Kidney capillary endothelial cell (primary cell): ENCODE measurements around the gene SEMA3A.
"Not testable (repeated sequence)": the region's sequence is repeated elsewhere in the genome, so short reads cannot be mapped to it uniquely, and the experiment has no call there.

ENCODE experiments used
- DNase-seq: peaks from one replicate; pipeline ENCODE4 v3.0.0-alpha.2; 2018; ENCODE audit warnings: low spot score

Gene SEMA3A

DNA sequence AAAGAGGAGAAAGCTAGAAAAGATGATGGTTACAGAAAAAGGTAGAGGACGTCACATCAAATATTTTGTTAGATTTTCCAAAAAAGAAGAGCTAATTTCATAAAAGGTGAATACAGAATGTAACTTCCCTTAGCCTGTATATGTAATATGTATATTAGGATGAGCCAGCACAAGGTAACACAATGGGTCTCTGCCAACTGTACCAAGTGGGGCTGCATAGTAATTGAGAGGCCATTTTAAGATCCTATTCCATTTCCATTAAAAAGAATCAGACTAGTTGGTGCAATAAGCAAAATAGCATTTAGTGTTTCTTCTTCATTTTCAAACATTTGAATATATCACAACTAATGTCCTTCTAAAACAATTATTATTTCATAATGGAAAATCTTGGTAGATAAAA, 134.6 kb downstream of the SEMA3A start:
- DNase-seq, result no peak

DNA sequence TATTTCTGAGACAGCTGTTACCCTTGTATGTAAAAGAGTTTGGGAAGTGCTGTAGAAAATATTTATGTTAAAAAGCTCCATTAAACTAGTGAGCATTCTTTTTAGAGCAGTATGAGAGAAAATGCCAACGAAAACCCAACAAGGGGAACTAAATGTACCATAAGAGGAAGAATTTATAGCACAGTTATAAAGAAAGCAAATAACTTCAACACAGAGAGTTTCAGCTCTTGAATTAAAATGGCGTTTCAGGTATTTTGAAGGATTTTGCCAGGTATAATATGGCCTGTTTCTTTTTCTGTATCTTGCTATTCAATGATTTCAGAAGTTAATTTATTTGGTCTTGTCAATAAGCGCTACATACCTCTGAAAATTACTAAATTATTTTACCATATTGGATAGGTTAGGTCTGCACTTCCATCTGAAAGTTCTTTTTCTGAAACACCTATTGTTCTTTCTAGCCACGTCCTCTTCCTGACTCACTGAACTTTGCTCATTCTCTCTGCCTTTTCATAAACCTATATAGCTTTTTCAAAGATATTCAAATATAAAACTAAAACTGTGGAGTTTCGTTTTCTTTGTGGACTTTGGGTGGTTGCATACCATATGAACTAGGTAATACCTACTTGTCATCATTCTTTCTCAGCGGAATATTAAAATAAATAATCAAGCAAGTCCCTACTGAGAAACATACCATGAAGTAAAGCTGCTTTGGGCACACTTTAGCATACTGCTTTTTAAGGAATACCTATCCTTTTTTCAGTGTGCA, 136.1 kb downstream of the SEMA3A start:
- DNase-seq, result no peak

GRCh38 chr7:84057576-84057975, 137.0 kb downstream of the SEMA3A start:
- no peak for DNase-seq

- no peak for DNase-seq
Measured at GRCh38 chr7:84055904-84056605, 138.5 kb downstream of the SEMA3A start.

GRCh38 chr7:84055199-84055598, 139.4 kb downstream of the SEMA3A start:
- DNase-seq, result not testable (repeated sequence)

- DNase-seq, result no peak
Measured at GRCh38 chr7:84049071-84049836, 145.3 kb downstream of the SEMA3A start.

- DNase-seq, result no peak
Measured at GRCh38 chr7:84047085-84047484, 147.5 kb downstream of the SEMA3A start.

DNA sequence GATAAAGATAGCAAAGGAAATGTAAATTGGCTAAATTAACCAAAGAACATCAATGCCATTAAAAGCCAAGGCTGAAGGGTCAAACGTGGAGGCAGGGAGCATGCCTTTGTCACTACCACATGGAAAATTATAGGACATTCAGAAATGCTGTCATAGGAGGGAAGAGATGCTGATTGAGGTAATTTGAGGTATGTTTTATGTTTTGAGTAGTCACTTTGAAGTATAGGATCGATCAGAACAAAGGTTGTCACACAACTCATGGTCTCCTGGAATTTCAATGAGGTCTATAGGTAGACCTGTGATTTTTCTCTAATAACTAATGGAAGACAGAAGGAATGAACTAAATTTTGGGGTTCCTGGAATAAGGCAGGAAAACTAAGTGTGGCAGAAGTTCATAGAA, 149.8 kb downstream of the SEMA3A start:
- no peak for DNase-seq

- no peak for DNase-seq
Measured at GRCh38 chr7:84043661-84044191, 150.9 kb downstream of the SEMA3A start.

GRCh38 chr7:84042110-84042539, 152.5 kb downstream of the SEMA3A start:
- DNase-seq, result peak; percentile 54

GRCh38 chr7:84041649-84042048, 152.9 kb downstream of the SEMA3A start:
- DNase-seq, result no peak

GRCh38 chr7:84040355-84040754, 154.2 kb downstream of the SEMA3A start:
- DNase-seq, result no peak

DNA sequence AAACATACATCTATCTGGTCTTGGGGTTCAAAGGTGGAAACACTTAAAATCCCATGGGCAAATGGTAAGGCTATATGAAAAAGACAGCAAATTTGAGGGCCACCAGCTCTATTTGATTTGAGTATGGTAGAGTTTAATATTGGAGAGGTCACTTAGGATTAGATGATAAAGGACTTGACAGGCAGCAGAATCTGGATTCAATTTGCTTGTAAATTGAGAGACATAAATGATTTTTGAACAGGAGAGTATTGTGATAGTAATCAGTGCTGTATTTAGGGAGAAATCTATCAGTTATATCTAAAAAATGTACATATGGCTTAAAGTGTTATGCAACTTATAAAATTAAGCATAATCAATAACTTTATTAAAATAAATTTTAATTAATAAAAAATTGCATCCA, 155.2 kb downstream of the SEMA3A start:
- DNase-seq, result no peak

DNA sequence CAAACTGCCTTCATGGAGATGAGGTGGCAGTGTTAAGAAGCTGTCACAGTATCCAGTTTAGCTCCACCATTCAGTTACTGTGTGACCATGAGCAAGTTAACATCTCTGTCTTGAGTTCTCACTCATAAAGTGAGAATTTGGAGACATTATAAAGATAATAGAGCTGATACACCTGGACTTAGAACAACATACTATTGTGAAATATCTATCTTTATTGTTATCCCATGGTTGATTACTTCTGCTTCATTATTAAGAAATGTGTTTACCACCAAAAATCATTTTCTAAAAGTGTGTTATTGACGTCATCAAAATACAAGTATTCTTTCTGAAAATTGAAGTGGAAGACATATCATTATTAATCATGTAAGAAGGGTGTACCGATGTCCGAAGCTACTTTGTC, 166.9 kb downstream of the SEMA3A start:
- DNase-seq, result no peak

DNA sequence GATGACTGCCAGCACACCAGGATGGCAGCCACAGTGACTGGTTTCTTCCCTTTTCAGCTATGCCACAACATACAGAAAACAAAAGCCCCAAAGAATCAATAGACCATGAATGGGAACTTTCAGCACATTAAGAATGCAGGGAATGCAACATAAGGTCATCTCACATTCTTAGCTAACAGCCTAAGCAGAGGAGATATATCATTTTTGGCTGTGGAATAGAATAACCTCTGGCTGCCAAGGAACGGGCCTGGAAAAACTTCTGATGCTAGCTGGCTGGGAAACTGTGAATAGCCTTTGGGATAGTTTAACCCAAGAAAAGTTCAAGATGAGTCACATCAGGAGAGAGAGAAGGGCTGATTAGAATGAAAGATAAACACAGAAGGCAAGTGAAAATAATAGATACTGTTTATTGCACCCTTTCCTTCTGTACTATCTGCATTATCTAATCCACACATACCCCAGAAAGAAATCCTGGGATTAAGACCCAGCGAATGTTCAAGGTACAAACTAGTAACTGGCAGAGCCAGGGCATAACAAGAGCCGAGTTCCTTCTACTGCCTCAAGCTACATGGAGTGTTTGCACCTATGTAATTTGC, 169.2 kb downstream of the SEMA3A start:
- peak; percentile 10 for DNase-seq

DNA sequence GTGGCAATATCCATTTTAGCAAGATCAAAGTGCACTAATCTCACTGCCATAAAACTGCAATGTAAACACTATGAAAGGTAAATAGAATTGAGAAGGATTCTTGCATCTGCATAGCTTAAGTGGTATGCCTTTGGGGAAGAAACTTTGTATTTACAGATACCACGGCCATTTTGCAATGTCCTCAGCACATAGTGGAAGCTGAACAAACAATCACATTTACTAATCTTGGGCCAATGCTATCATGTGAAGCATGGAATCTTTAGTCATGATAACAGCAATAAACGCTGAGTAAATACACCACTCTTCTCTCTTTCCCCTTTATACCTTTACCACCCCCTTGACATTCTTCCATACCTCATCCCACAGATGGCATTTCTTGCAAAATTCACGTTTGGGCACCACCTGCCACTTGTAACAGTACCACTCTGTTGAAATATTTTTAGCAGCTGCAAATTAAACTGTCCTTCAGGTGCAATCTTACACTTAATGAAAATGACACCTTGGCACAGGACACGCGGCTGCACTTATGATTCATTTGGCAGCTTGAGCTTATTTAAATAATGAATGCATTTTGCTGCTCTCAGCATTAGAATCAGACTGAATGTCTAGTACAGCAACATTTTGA, 171.8 kb downstream of the SEMA3A start:
- DNase-seq, result no peak

GRCh38 chr7:84022009-84022408, 172.6 kb downstream of the SEMA3A start:
- DNase-seq, result no peak

GRCh38 chr7:84021292-84021908, 173.2 kb downstream of the SEMA3A start:
- DNase-seq, result no peak

DNA sequence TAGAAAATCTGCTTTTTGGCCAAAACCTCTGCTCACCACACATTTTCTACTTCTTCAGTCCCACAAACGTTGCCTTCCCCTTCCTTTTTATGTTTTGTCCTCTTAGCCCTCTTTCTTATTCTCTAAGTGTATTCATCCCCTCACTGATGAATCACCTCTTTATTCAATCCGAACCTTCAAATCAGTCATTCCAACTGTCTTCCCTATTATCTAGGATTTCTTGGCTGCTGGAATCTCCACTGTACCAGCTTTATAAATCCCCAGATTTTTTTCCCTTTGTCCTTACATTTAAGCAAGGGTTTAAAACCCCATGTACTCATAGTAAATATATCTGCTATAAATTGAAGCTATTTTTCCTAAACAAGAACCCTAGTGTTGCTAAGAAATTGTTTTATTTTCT, 176.9 kb downstream of the SEMA3A start:
- DNase-seq, result no peak

DNA sequence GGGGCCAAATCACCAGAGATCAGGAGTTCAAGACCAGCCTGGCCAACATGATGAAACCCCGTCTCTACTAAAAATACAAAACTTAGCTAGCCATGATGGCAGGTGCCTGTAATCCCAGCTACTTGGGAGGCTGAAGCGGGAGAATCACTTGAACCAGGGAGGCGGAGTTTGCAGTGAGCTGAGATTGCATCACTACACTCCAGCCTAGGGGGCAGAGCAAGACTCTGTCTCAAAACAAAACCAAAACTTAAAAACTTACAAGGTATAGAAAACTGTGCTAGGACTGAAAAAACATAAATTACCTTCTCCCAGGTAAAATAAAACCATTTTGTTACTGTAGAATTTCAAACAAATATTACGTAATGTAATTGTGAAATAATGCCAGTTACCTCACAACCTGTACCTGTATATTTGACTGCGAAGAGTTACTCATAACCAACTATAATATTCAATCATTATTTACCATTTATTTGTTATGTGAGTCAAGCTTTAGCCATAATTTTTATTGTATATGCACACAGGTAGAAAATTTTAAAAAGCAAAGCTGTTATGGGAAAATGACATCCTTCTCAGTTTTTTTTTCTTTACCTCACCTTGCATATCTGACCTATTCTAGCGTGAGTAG, 180.9 kb downstream of the SEMA3A start:
- DNase-seq, result no peak

GRCh38 chr7:84009782-84010181, 184.8 kb downstream of the SEMA3A start:
- no peak for DNase-seq
